GM18502 (cell line): ENCODE results near the gene TUBGCP4.
"Not testable (repeated sequence)": the region's sequence is repeated elsewhere in the genome, so short reads cannot be mapped to it uniquely, and the experiment has no call there.

Experiments
- ATAC-seq: cut with Tn5 transposase; IDR thresholded peaks from one replicate; pipeline ENCODE4 v1.9.1; 2021; ENCODE audit warnings: mild to moderate bottlenecking; ENCODE audit not compliant: unreplicated experiment, poor library complexity

Gene TUBGCP4

GRCh38 chr15:43393592-43393991 lies 22.7 kb downstream of the TUBGCP4 start:
- ATAC-seq: not testable (repeated sequence)

- no peak for ATAC-seq
Measured at GRCh38 chr15:43402255-43402654, 31.4 kb downstream of the TUBGCP4 start.

GRCh38 chr15:43403616-43404015 lies 32.7 kb downstream of the TUBGCP4 start:
- ATAC-seq: no peak

- ATAC-seq: no peak
Measured at GRCh38 chr15:43404130-43404529, 33.2 kb downstream of the TUBGCP4 start.

GRCh38 chr15:43406189-43406588 lies 35.3 kb downstream of the TUBGCP4 start:
- no peak for ATAC-seq

GRCh38 chr15:43406808-43407207 lies 35.9 kb downstream of the TUBGCP4 start:
- no peak for ATAC-seq

- ATAC-seq: no peak
Measured at GRCh38 chr15:43408789-43409188, 37.9 kb downstream of the TUBGCP4 start.

- ATAC-seq: no peak
Measured at GRCh38 chr15:43410572-43411214, 39.8 kb downstream of the TUBGCP4 start.

- no peak for ATAC-seq
Measured at GRCh38 chr15:43412096-43412495, 41.2 kb downstream of the TUBGCP4 start.

- no peak for ATAC-seq
Measured at GRCh38 chr15:43414196-43414595, 43.3 kb downstream of the TUBGCP4 start.

- ATAC-seq: no peak
Measured at GRCh38 chr15:43420435-43420834, 49.5 kb downstream of the TUBGCP4 start.

GRCh38 chr15:43420876-43421275 lies 50.0 kb downstream of the TUBGCP4 start:
- no peak for ATAC-seq

- no peak for ATAC-seq
Measured at GRCh38 chr15:43423793-43424192, 52.9 kb downstream of the TUBGCP4 start.

GRCh38 chr15:43429687-43430086 lies 58.8 kb downstream of the TUBGCP4 start:
- ATAC-seq: no peak

- no peak for ATAC-seq
Measured at GRCh38 chr15:43433165-43433564, 62.3 kb downstream of the TUBGCP4 start.

- no peak for ATAC-seq
Measured at GRCh38 chr15:43433661-43434303, 62.9 kb downstream of the TUBGCP4 start.

GRCh38 chr15:43434446-43434845 lies 63.5 kb downstream of the TUBGCP4 start:
- ATAC-seq: no peak

GRCh38 chr15:43436395-43436794 lies 65.5 kb downstream of the TUBGCP4 start:
- no peak for ATAC-seq

- no peak for ATAC-seq
Measured at GRCh38 chr15:43439268-43439667, 68.4 kb downstream of the TUBGCP4 start.

- ATAC-seq: no peak
Measured at GRCh38 chr15:43440721-43441281, 69.9 kb downstream of the TUBGCP4 start.

- no peak for ATAC-seq
Measured at GRCh38 chr15:43441316-43441715, 70.4 kb downstream of the TUBGCP4 start.

GRCh38 chr15:43446344-43446743 lies 75.4 kb downstream of the TUBGCP4 start:
- ATAC-seq: no peak
